ENCODE data around the gene ATXN10. TPM values are rescaled to one million over a fixed set of nuclear protein-coding genes. Genes with fewer than 3 reads are reported as not detected.

Gene ATXN10
- total RNA-seq, 1 donor from 2014 or later = 232 TPM

DNA sequence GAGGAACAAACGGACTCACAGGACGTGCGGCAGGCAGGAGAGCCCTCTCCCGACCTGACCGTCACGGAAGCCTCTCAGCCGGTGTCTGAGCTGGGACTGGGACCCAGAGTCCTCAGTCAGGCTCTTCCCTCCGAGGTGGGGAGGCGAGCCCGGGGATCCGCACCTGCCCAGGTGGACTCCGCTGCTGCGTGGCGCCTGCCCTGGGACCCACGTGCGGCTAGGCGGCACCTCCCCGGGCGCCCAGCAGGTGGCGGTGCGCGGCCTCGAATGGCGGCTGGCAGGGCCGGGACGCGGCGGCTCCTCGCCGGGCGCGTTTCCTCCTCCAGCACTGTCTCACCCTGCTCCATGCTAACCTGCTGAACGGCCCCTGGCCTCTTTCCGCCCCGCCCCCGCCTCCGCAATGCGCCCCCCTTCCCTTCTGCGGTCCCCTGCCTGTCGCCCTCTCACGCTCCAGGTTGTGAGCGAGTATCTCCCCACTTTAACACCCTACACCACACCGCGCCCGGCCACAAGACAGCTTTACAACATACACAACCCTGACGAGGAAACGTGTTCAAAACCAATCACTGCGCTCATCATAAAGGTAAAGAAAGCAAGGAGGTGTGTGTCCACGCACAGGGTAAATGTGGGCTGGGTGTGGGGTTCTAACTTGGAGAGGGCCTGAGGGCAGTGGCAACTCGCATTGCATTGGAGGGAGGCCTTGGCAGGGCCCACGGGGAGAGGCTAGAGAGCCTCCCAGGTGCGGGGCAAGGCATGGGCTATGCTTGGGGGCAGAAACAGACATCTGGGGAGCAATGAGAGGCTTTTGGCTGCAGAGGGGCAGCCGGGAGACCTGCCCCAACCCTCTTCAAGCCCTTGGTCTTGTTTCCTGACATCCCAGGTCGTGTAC lies 25.9 kb upstream of the ATXN10 start:
- no peaks in the 10 kb centered on the region for H3K9me3 Mint-ChIP-seq
- no peak overlapping the region for H3K4me3 Mint-ChIP-seq

GRCh38 chr22:45647532-45648225 lies 24.0 kb upstream of the ATXN10 start:
- Mint-ChIP-seq H3K27me3 (ENCODE audit: low read depth) (peaks cover 42% of the 10 kb centered on the region), H3K27ac (ENCODE audit: unreplicated experiment) (no peak overlapping the region), H3K9me3 (no peaks in the 10 kb centered on the region), H3K36me3 (ENCODE audit: low read depth) (no peaks in the 10 kb centered on the region), H3K4me3 (no peak overlapping the region), H3K4me1 (peaks cover 13% of the 10 kb centered on the region)
- DNase-seq (ENCODE audit: low read depth, low spot score) = no peak
- TF ChIP-seq, protein P1, sequence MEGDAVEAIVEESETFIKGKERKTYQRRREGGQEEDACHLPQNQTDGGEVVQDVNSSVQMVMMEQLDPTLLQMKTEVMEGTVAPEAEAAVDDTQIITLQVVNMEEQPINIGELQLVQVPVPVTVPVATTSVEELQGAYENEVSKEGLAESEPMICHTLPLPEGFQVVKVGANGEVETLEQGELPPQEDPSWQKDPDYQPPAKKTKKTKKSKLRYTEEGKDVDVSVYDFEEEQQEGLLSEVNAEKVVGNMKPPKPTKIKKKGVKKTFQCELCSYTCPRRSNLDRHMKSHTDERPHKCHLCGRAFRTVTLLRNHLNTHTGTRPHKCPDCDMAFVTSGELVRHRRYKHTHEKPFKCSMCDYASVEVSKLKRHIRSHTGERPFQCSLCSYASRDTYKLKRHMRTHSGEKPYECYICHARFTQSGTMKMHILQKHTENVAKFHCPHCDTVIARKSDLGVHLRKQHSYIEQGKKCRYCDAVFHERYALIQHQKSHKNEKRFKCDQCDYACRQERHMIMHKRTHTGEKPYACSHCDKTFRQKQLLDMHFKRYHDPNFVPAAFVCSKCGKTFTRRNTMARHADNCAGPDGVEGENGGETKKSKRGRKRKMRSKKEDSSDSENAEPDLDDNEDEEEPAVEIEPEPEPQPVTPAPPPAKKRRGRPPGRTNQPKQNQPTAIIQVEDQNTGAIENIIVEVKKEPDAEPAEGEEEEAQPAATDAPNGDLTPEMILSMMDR (conservative IDR thresholded peaks at IDR 0.05) = no peak

More for the DNA sequence above, 25.9 kb upstream of the ATXN10 start:
- Mint-ChIP-seq H3K27me3 (ENCODE audit: low read depth) (peaks cover 49% of the 10 kb centered on the region), H3K4me1 (peaks cover 9% of the 10 kb centered on the region), H3K27ac (ENCODE audit: unreplicated experiment) (no peak overlapping the region), H3K36me3 (ENCODE audit: low read depth) (no peaks in the 10 kb centered on the region)
- peak; percentile 84 for DNase-seq (ENCODE audit: low read depth, low spot score)
- TF ChIP-seq, protein P1 (conservative IDR thresholded peaks at IDR 0.05) = peak; percentile 94

GRCh38 chr22:45648301-45649117 lies 23.1 kb upstream of the ATXN10 start:
- Mint-ChIP-seq H3K4me1 (peaks cover 20% of the 10 kb centered on the region), H3K27ac (ENCODE audit: unreplicated experiment) (no peak overlapping the region), H3K9me3 (no peaks in the 10 kb centered on the region), H3K4me3 (no peak overlapping the region), H3K36me3 (ENCODE audit: low read depth) (no peaks in the 10 kb centered on the region), H3K27me3 (ENCODE audit: low read depth) (peaks cover 39% of the 10 kb centered on the region)
- TF ChIP-seq, protein P1 (conservative IDR thresholded peaks at IDR 0.05) = no peak
- DNase-seq (ENCODE audit: low read depth, low spot score) = no peak

- Mint-ChIP-seq H3K36me3 (ENCODE audit: low read depth) (no peaks in the 10 kb centered on the region), H3K9me3 (no peaks in the 10 kb centered on the region), H3K4me3 (no peak overlapping the region), H3K27me3 (ENCODE audit: low read depth) (peaks cover 32% of the 10 kb centered on the region), H3K4me1 (peaks cover 20% of the 10 kb centered on the region), H3K27ac (ENCODE audit: unreplicated experiment) (no peak overlapping the region)
- TF ChIP-seq, protein P1 (conservative IDR thresholded peaks at IDR 0.05) = no peak
- no peak for DNase-seq (ENCODE audit: low read depth, low spot score)
Measured at GRCh38 chr22:45649809-45650208, 21.8 kb upstream of the ATXN10 start.

- Mint-ChIP-seq H3K27me3 (ENCODE audit: low read depth) (peaks cover 26% of the 10 kb centered on the region), H3K4me1 (peaks cover 19% of the 10 kb centered on the region), H3K36me3 (ENCODE audit: low read depth) (no peaks in the 10 kb centered on the region), H3K27ac (ENCODE audit: unreplicated experiment) (no peak overlapping the region), H3K4me3 (no peak overlapping the region), H3K9me3 (no peaks in the 10 kb centered on the region)
- TF ChIP-seq, protein P1 (conservative IDR thresholded peaks at IDR 0.05) = no peak
- DNase-seq (ENCODE audit: low read depth, low spot score) = no peak
Measured at GRCh38 chr22:45650721-45651120, 20.9 kb upstream of the ATXN10 start.
